ENCODE data around the gene COL27A1. TPM values are rescaled to one million over a fixed set of nuclear protein-coding genes. Genes with fewer than 3 reads are reported as not detected.

The COL27A1 gene
- total and polyA plus RNA-seq, 2 donors (not counting 1 experiment from before 2014, with no cell fraction given) = 0.16 to 0.27 TPM

GRCh38 chr9:114247491-114247890 lies 92.2 kb downstream of the COL27A1 start:
- DNase-seq (no peak), ATAC-seq (ENCODE audit: low read depth) (no peak)
- H3K4me2 ChIP-seq (replicated peaks; ENCODE audit: low read depth, low read length, poor library complexity, severe bottlenecking) = no peak overlapping the region
- no peaks in the 10 kb centered on the region for H4K20me1 ChIP-seq (ENCODE audit: control insufficient read depth, insufficient read depth, low read length, poor library complexity, severe bottlenecking)
- H3K4me1 Mint-ChIP-seq = no peaks in the 10 kb centered on the region
- no peak overlapping the region for H2AFZ ChIP-seq (ENCODE audit: insufficient read depth, low read depth, low read length, poor library complexity, severe bottlenecking)
- H3K4me3 ChIP-seq (ENCODE audit: control extremely low read depth in 1 of 5, extremely low read depth in 1 of 5, insufficient read depth in 1 of 5, low read depth in 2 of 5, low read length in 4 of 5) = no peak overlapping the region
- CTCF ChIA-PET = no interaction called here
- POLR2A ChIA-PET = no interaction called here
- TF ChIP-seq EZH2 (IDR thresholded peaks at IDR 0.05; ENCODE audit: borderline replicate concordance, insufficient read depth, low read depth, low read length, poor library complexity, severe bottlenecking) (no peak), CTCF (IDR thresholded peaks at IDR 0.05) (no peak)
- no peaks in the 10 kb centered on the region for H3K9me3 ChIP-seq (ENCODE audit: control extremely low read depth in 1 of 3, control insufficient read depth in 2 of 3, insufficient read depth in 1 of 3, low read length in 2 of 3)
- no peaks in the 10 kb centered on the region for H3K36me3 ChIP-seq (replicated peaks in 1 of 2; ENCODE audit: control extremely low read depth in 1 of 2, control insufficient read depth in 1 of 2, extremely low read depth in 1 of 2, insufficient read depth in 2 of 2, low read length in 1 of 2)
- 85% methylated on average over 5 of the region's 5 CpGs for WGBS (ENCODE audit: insufficient coverage)
- H3K79me2 ChIP-seq (ENCODE audit: control insufficient read depth, insufficient read depth, low read length) = no peaks in the 10 kb centered on the region
- H3K27me3 Mint-ChIP-seq = no peaks in the 10 kb centered on the region
- intact Hi-C loops (cut with micrococcal nuclease) = no loop called here
- H3K9me3 Mint-ChIP-seq (ENCODE audit: insufficient read depth) = no peaks in the 10 kb centered on the region
- H3K4me1 ChIP-seq (ENCODE audit: control insufficient read depth in 2 of 2, insufficient read depth in 2 of 2, low read length in 2 of 2) = no peaks in the 10 kb centered on the region
- H3K27ac ChIP-seq (ENCODE audit: low read length in 2 of 2) = no peak overlapping the region
- H3K9ac ChIP-seq (ENCODE audit: low read length) = no peak overlapping the region
- H3K4me3 Mint-ChIP-seq = no peak overlapping the region
- no peak overlapping the region for H3K27ac Mint-ChIP-seq
- no peaks in the 10 kb centered on the region for H3K27me3 ChIP-seq (replicated peaks in 1 of 4; ENCODE audit: control extremely low read depth in 1 of 4, control insufficient read depth in 3 of 4, insufficient read depth in 4 of 4, low read length in 3 of 4)

GRCh38 chr9:114248299-114248707 lies 93.0 kb downstream of the COL27A1 start:
- intact Hi-C loops (cut with micrococcal nuclease) = no loop called here
- Histone ChIP-seq H3K4me3 (ENCODE audit: control extremely low read depth in 1 of 5, extremely low read depth in 1 of 5, insufficient read depth in 1 of 5, low read depth in 2 of 5, low read length in 4 of 5) (no peak overlapping the region), H4K20me1 (ENCODE audit: control insufficient read depth, insufficient read depth, low read length, poor library complexity, severe bottlenecking) (no peaks in the 10 kb centered on the region), H3K27ac (ENCODE audit: low read length in 2 of 2) (no peak overlapping the region), H3K4me2 (replicated peaks; ENCODE audit: low read depth, low read length, poor library complexity, severe bottlenecking) (no peak overlapping the region), H3K36me3 (replicated peaks in 1 of 2; ENCODE audit: control extremely low read depth in 1 of 2, control insufficient read depth in 1 of 2, extremely low read depth in 1 of 2, insufficient read depth in 2 of 2, low read length in 1 of 2) (no peaks in the 10 kb centered on the region), H3K9me3 (ENCODE audit: control extremely low read depth in 1 of 3, control insufficient read depth in 2 of 3, insufficient read depth in 1 of 3, low read length in 2 of 3) (no peaks in the 10 kb centered on the region), H3K9ac (ENCODE audit: low read length) (no peak overlapping the region), H2AFZ (ENCODE audit: insufficient read depth, low read depth, low read length, poor library complexity, severe bottlenecking) (no peak overlapping the region), H3K4me1 (ENCODE audit: control insufficient read depth in 2 of 2, insufficient read depth in 2 of 2, low read length in 2 of 2) (no peaks in the 10 kb centered on the region), H3K79me2 (ENCODE audit: control insufficient read depth, insufficient read depth, low read length) (no peaks in the 10 kb centered on the region), H3K27me3 (replicated peaks in 1 of 4; ENCODE audit: control extremely low read depth in 1 of 4, control insufficient read depth in 3 of 4, insufficient read depth in 4 of 4, low read length in 3 of 4) (no peaks in the 10 kb centered on the region)
- TF ChIP-seq EZH2 (IDR thresholded peaks at IDR 0.05; ENCODE audit: borderline replicate concordance, insufficient read depth, low read depth, low read length, poor library complexity, severe bottlenecking) = no peak
- no peak for TF ChIP-seq CTCF (IDR thresholded peaks at IDR 0.05)
- 95% methylated on average over 8 of the region's 11 CpGs for WGBS (ENCODE audit: insufficient coverage)
- DNase-seq (no peak), ATAC-seq (ENCODE audit: low read depth) (no peak)
- no peaks in the 10 kb centered on the region for H3K9me3 Mint-ChIP-seq (ENCODE audit: insufficient read depth)
- no peak overlapping the region for H3K4me3 Mint-ChIP-seq
- H3K27me3 Mint-ChIP-seq = no peaks in the 10 kb centered on the region
- ChIA-PET CTCF (no interaction called here), POLR2A (no interaction called here)
- no peaks in the 10 kb centered on the region for H3K4me1 Mint-ChIP-seq
- H3K27ac Mint-ChIP-seq = no peak overlapping the region
